Stimulated activated naive B cell treated with anti-CD40 and anti-IgM and Interleukin-4, amounts not matched to agents 10 μg/mL and 1 μg/mL and 100 μg/mL, for 72 hours (primary cell): ENCODE measurements around the gene CD4.
A peak's percentile ranks its signal among the peaks of the same experiment; 100 is the strongest.

Experiments
- ATAC-seq, 2 donors: fragments of 150-1000 bp; cut with Tn5 transposase; replicated peaks; 2 replicates each; pipeline ENCODE4 v1.10.0; 2021; ENCODE audit warnings: moderate library complexity in 1 of 2
- DNase-seq: peaks from one replicate; pipeline ENCODE4 v3.0.0; 2021
- H3K27ac Mint-ChIP-seq: one replicate; pipeline ENCODE4 v1.8.0; 2022; ENCODE audit warnings: mild to moderate bottlenecking, mixed read lengths
- H3K27me3 Mint-ChIP-seq, 2 donors: one replicate each; pipeline ENCODE4 v1.8.0; 2022; ENCODE audit warnings: mixed read lengths in 2 of 2
- H3K36me3 Mint-ChIP-seq, 2 donors: one replicate each; pipeline ENCODE4 v1.8.0; 2022; ENCODE audit warnings: mixed read lengths in 2 of 2, mild to moderate bottlenecking in 1 of 2
- H3K4me1 Mint-ChIP-seq, 2 donors: one replicate each; pipeline ENCODE4 v1.8.0; 2022; ENCODE audit warnings: mixed read lengths in 2 of 2, mild to moderate bottlenecking in 1 of 2
- H3K4me3 Mint-ChIP-seq, 2 donors: one replicate each; pipeline ENCODE4 v1.8.0; 2022; ENCODE audit warnings: mild to moderate bottlenecking in 2 of 2, mixed read lengths in 2 of 2, moderate library complexity in 1 of 2
- H3K9me3 Mint-ChIP-seq, 2 donors: one replicate each; pipeline ENCODE4 v1.8.0; 2022; ENCODE audit warnings: mixed read lengths in 2 of 2, mild to moderate bottlenecking in 1 of 2

Gene CD4

GRCh38 chr12:6778217-6778573 is 11.1 kb upstream of the CD4 start:
- Mint-ChIP-seq H3K36me3 (peaks cover 0 to 2% of the 10 kb centered on the region in 2 donors), H3K27ac (no peak overlapping the region), H3K4me3 (peak overlapping the region; percentile 83 to 84), H3K9me3 (no peaks in the 10 kb centered on the region), H3K27me3 (peaks cover 49 to 56% of the 10 kb centered on the region in 2 donors), H3K4me1 (peaks cover 30 to 64% of the 10 kb centered on the region in 2 donors)
- no peak for DNase-seq
- ATAC-seq: no peak

DNA sequence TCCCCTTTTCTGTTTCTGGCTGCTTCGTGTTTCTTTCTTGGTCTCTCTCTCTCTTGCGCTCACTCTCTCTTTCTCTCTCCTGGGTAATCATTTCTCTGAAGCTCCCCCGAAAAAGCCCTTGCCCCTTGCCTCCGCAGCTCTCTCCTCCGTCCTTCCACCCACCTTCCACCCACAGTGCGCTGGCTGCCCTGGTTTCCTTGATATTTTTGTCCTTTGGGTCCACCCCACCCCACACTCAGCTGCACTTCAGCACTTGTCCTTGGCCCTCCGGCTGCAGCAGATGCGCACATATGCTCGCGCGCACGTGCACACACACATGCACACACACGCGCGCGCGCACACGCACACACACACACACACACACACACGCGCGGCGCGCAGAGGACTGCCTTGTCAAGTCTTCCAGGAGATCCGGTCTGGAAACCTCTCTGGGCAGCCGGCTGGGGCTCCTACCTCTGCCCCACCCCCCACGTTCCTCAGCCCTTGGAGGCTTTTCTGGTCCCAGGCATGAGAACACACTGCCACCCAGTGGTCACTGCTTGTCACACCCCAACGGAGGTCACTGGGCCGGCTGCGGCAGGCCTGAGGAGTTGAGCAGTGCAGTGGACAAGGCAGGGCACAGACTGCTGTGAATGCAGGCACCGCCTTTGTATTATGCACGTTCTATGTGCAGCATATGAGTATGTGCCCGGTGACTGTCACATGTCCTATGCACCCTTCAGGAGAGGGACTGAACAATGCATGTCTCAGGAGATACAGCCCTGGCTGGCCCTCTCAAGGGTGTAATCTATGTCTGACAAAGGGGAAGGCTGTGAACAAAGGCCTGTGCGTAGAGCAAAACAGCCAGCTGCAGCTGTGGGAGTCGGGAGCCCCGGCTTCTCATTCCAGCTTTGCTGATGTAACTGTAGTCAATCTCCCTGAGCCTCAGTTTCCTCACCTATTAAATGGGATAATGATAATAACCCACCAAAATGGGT is 10.5 kb upstream of the CD4 start:
- Mint-ChIP-seq H3K4me1 (peaks cover 32 to 67% of the 10 kb centered on the region in 2 donors), H3K4me3 (peak overlapping the region; percentile 83 to 84), H3K27ac (peak overlapping the region; percentile 10), H3K9me3 (no peaks in the 10 kb centered on the region), H3K27me3 (peaks cover 49 to 56% of the 10 kb centered on the region in 2 donors), H3K36me3 (peaks cover 0 to 2% of the 10 kb centered on the region in 2 donors)
- DNase-seq (peak; percentile 80), ATAC-seq (peak; percentile 82 to 86)

DNA sequence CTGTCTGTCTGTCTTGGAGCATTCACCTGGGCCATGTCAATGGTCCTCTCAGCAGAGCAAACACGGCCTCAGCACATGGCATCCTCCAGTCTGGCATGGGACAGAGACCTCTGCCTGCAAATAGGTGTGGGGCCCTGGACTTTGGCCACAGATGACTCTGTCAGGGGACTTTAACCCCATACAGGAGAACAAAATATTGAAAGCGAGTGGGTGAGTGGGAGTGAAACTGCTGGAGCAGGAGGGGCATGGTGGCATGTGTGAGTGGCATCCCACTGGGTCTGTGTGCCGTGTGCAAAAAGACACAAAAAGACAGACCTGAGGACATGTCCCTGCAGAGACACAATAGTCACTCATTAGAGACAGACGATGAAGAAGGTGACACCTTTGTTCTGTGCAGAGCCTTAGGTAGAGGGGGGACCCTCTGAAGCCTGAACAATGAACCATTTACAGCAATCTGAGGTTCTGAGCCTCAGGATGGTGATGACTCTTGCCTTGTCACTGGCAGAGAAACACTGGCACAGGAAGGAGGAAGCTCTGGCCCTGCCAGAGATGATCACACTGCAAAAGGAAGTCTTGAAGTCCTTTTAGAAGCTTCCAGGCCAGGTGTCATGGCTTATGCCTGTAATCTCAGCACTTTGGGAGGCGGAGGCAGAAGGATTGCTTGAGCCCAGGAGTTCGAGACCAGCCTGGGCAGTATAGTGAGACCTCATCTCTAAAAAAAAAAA is 9.5 kb upstream of the CD4 start:
- peaks cover 37 to 73% of the 10 kb centered on the region in 2 donors for H3K4me1 Mint-ChIP-seq
- ATAC-seq: peak in 1 of 2 donors; percentile 11
- DNase-seq: no peak
- peaks cover 0 to 2% of the 10 kb centered on the region in 2 donors for H3K36me3 Mint-ChIP-seq
- H3K27ac Mint-ChIP-seq: no peak overlapping the region
- no peak overlapping the region for H3K4me3 Mint-ChIP-seq
- peaks cover 40 to 51% of the 10 kb centered on the region in 2 donors for H3K27me3 Mint-ChIP-seq
- H3K9me3 Mint-ChIP-seq: no peaks in the 10 kb centered on the region

DNA sequence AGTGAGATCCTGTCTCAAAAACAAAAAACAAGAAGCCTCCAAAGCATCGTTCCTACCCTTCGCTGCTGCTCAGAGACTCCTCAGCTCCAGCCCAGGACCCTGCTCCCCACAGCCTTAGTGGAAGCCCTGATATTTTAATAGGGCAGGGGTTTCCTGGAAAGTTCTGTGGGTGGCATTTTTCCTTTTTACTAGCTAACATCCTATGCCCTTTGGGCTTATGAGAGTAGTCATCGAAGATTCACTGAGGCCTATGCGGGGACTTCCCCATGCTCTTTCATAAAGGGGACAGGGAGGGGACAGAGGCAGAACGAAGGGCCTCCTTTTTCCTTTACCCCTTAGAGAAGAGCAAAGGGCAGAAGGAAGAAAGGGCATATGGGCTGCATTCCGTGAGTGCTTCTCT is 8.8 kb upstream of the CD4 start:
- ATAC-seq (peak; percentile 77 to 78), DNase-seq (peak; percentile 44)
- peaks cover 0 to 2% of the 10 kb centered on the region in 2 donors for H3K36me3 Mint-ChIP-seq
- H3K4me3 Mint-ChIP-seq: peak overlapping the region; percentile 27
- H3K27me3 Mint-ChIP-seq: peaks cover 33 to 44% of the 10 kb centered on the region in 2 donors
- H3K4me1 Mint-ChIP-seq: peaks cover 37 to 68% of the 10 kb centered on the region in 2 donors
- no peaks in the 10 kb centered on the region for H3K9me3 Mint-ChIP-seq
- H3K27ac Mint-ChIP-seq: no peak overlapping the region

GRCh38 chr12:6782119-6782518 is 7.2 kb upstream of the CD4 start:
- Mint-ChIP-seq H3K36me3 (no peaks in the 10 kb centered on the region), H3K9me3 (no peaks in the 10 kb centered on the region), H3K27me3 (peaks cover 29 to 39% of the 10 kb centered on the region in 2 donors), H3K4me3 (no peak overlapping the region), H3K4me1 (peaks cover 46 to 57% of the 10 kb centered on the region in 2 donors), H3K27ac (no peak overlapping the region)
- ATAC-seq: no peak
- DNase-seq: no peak

GRCh38 chr12:6782850-6783566 is 6.3 kb upstream of the CD4 start:
- Mint-ChIP-seq H3K4me3 (no peak overlapping the region), H3K4me1 (peaks cover 45 to 53% of the 10 kb centered on the region in 2 donors), H3K27ac (no peak overlapping the region), H3K27me3 (peaks cover 20 to 30% of the 10 kb centered on the region in 2 donors), H3K36me3 (no peaks in the 10 kb centered on the region), H3K9me3 (no peaks in the 10 kb centered on the region)
- DNase-seq (no peak), ATAC-seq (no peak)

DNA sequence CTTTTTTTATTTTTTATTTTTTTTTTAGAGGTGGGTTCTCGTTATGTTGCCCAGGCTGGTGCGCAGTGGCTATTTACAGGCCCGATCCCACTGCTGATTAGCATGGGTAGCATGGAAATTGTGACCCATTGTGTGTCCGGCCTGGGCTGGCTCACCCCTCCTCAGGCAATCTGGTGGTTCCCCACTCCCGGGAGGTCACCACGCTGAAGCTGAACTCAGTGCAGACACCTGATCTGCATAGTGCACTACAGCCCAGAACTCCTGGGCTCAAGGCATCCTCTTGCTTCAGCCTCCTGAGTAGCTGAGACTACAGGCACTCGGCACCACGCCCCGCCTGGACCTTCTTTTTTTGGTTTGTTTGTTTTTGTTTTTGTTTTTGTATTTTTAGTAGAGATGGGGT is 5.5 kb upstream of the CD4 start:
- ATAC-seq: no peak
- peaks cover 17 to 29% of the 10 kb centered on the region in 2 donors for H3K27me3 Mint-ChIP-seq
- peaks cover 39 to 45% of the 10 kb centered on the region in 2 donors for H3K4me1 Mint-ChIP-seq
- no peak for DNase-seq
- H3K27ac Mint-ChIP-seq: no peak overlapping the region
- no peaks in the 10 kb centered on the region for H3K36me3 Mint-ChIP-seq
- no peaks in the 10 kb centered on the region for H3K9me3 Mint-ChIP-seq
- no peak overlapping the region for H3K4me3 Mint-ChIP-seq

DNA sequence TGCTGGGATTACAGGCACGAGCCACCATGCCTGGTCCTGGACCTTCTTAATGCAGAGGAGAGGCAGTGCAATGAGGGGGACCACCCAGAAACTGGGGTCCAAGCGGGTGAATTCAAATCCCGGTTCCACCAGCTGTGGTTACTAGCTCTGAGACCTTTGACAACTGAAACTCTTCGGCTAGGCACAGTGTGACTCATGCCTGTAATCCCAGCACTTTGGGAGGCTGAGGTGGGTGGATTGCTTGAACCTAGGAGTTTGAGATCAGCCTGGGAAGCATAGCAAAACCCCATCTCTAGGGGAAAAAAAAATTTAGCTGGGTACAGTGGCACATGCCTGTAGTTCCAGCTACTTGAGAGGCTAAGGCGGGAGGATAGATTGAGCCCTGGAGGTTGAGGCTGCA is 5.0 kb upstream of the CD4 start:
- H3K27me3 Mint-ChIP-seq: peaks cover 17 to 33% of the 10 kb centered on the region in 2 donors
- H3K4me3 Mint-ChIP-seq: no peak overlapping the region
- no peak for ATAC-seq
- H3K36me3 Mint-ChIP-seq: no peaks in the 10 kb centered on the region
- no peak for DNase-seq
- H3K9me3 Mint-ChIP-seq: no peaks in the 10 kb centered on the region
- H3K4me1 Mint-ChIP-seq: peaks cover 38 to 44% of the 10 kb centered on the region in 2 donors
- H3K27ac Mint-ChIP-seq: no peak overlapping the region

DNA sequence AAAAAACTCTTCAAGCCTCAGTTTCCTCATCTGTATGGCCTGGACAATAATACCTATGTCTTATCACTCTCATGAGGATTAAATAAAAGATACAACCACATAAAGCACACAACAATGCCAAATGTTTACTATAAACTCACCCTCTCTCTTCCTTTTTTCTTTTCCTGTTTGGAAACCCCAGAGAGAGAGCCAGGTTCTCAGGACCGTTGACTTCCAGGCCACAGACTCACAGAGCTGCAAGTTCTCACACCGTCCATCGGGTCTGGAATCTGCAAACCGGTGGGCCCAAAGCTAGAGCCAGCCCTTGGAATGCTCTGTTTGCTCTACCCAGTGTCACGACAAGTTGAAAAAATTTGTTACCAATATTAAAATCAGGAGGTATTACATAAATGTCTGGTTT is 4.6 kb upstream of the CD4 start:
- no peak for ATAC-seq
- no peak for DNase-seq
- Mint-ChIP-seq H3K4me3 (no peak overlapping the region), H3K27ac (no peak overlapping the region), H3K36me3 (no peaks in the 10 kb centered on the region), H3K9me3 (no peaks in the 10 kb centered on the region), H3K4me1 (peaks cover 37 to 43% of the 10 kb centered on the region in 2 donors), H3K27me3 (peaks cover 19 to 37% of the 10 kb centered on the region in 2 donors)

DNA sequence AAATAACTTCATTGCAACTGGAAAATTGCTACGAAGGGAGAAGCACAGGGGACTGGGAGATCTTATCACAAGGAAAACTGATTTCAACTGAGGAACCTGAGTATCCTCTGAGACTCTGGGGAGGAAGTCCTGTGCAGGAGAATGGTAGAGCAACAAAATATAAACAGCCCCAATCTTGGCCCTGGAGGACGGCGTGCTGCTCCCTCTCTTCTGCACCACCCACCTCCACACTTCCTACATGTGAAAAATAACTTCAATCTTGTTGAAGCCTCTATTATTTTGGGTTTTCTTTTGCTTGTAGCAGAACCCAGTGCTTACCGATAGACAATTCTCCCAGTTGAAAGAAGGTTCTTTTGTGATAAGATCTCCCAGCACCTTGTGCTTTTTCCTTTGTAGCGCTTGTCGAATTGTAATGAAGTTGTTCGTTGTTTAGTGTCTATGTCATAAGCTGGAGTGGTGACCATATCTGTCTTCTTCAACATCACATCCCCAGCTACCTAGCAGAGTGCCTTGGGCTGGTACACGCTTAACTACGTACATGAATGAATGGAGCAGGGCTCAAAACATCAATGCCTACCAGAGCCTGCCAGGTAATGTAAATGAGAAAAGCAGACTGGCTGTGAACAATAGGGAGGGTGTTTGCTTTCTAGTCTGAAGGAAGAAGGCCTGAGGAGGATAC is 2.8 kb upstream of the CD4 start:
- H3K27ac Mint-ChIP-seq: no peak overlapping the region
- H3K36me3 Mint-ChIP-seq: no peaks in the 10 kb centered on the region
- no peak for ATAC-seq
- H3K27me3 Mint-ChIP-seq: peaks cover 21 to 40% of the 10 kb centered on the region in 2 donors
- H3K4me1 Mint-ChIP-seq: peaks cover 29 to 30% of the 10 kb centered on the region in 2 donors
- no peaks in the 10 kb centered on the region for H3K9me3 Mint-ChIP-seq
- no peak for DNase-seq
- H3K4me3 Mint-ChIP-seq: no peak overlapping the region

- Mint-ChIP-seq H3K27me3 (peaks cover 25 to 40% of the 10 kb centered on the region in 2 donors), H3K4me3 (no peak overlapping the region), H3K27ac (no peak overlapping the region), H3K4me1 (peaks cover 37 to 38% of the 10 kb centered on the region in 2 donors), H3K9me3 (no peaks in the 10 kb centered on the region), H3K36me3 (no peaks in the 10 kb centered on the region)
- ATAC-seq: no peak
- DNase-seq: no peak
These were observed 2.0 kb upstream of the CD4 start for GRCh38 chr12:6787309-6787708.

DNA sequence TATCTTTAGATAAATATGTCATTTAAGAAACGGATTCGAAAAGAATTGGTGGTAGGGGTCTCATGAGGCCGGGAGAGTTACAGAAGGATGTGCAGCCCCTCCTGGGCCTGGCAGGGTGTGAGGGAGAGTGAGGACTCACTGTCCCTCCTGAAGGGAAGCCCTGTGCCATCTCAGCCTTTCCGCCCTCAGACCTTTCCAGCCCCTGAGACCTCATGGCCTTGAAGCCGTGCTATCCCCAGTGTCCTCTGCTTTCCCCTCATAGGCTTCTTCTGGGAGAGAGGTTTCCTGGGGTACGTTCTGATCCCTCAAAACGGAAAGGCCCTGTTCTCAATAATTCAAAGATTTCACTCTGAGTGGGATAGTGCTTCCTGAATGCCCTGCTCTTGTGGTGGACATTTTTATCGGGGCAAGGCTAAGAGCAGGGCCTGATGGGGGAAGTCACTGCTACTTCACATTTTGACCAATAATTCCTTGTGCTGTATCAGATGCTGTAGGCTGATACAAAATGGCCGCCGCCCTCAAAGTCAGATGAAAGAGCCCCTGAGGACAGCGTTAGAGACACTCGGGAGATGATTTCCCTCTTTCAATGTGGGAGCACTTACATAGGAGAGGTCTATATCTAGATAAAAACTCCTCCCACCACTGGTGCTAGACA is 1.3 kb downstream of the CD4 start:
- ATAC-seq: no peak
- DNase-seq: no peak
- Mint-ChIP-seq H3K36me3 (no peaks in the 10 kb centered on the region), H3K27ac (no peak overlapping the region), H3K27me3 (peaks cover 29 to 36% of the 10 kb centered on the region in 2 donors), H3K4me1 (peaks cover 29 to 34% of the 10 kb centered on the region in 2 donors), H3K4me3 (no peak overlapping the region), H3K9me3 (no peaks in the 10 kb centered on the region)

- Mint-ChIP-seq H3K27ac (peak overlapping the region; percentile 84), H3K36me3 (no peaks in the 10 kb centered on the region), H3K4me3 (peak overlapping the region; percentile 15 to 70), H3K9me3 (no peaks in the 10 kb centered on the region), H3K4me1 (peaks cover 25 to 29% of the 10 kb centered on the region in 2 donors), H3K27me3 (peaks cover 35 to 41% of the 10 kb centered on the region in 2 donors)
- ATAC-seq (peak; percentile 61 to 74), DNase-seq (no peak)
These were observed 2.7 kb downstream of the CD4 start for GRCh38 chr12:6791931-6792520.
